HepG2 (cell line): ENCODE measurements around the gene GLUL. TPM values are rescaled to one million over a fixed set of nuclear protein-coding genes. Genes with fewer than 3 reads are reported as not detected.

ENCODE experiments used
- ATAC-seq: fragments of 200-7000 bp; cut with Tn5 transposase; 3 replicates; pipeline ENCODE4 v1.9.1; 2020; ENCODE audit warnings: mild to moderate bottlenecking, moderate library complexity
- BruUV-seq: library from RNA; stranded (reverse); fragments of 400-500 nt; replicated peaks from 2 replicates; lab custom pipeline; 2021; lab: Mats Ljungman, UMichigan
- CTCF ChIA-PET: fragments of 300-600 bp; formaldehyde crosslinking; extraction: SDS; loops from one replicate; lab custom pipeline; 2021; ENCODE audit warnings: low total read pairs, inconsistent platforms, low intra/inter-chr PET ratio; lab: Yijun Ruan, JAX
- POLR2A ChIA-PET: fragments of 350-600 bp; sonication (Branson Sonifier 250); formaldehyde crosslinking; loops from one replicate; lab custom pipeline; 2020; ENCODE audit warnings: antibody characterized with exemption, inconsistent platforms; lab: Yijun Ruan, JAX
- DNase-seq: peaks from one replicate; pipeline ENCODE4 v3.0.0-alpha.2; 2015; ENCODE audit warnings: low spot score
- FAIRE-seq: peaks from 3 replicates; lab custom pipeline; 2011; peaks lifted over from hg19 to GRCh38; lab: Jason Lieb, UNC
- H2AFZ ChIP-seq: one replicate; pipeline ENCODE4 v1.6.1; 2011; ENCODE audit warnings: low read length, inconsistent platforms
- H3K27ac ChIP-seq: fragments of 300-600 bp; 3 replicates; pipeline ENCODE4 v1.8.0; 2011; ENCODE audit warnings: mixed run types, mild to moderate bottlenecking, mixed read lengths, low read length, inconsistent platforms; ENCODE audit not compliant: insufficient read depth; ENCODE audit errors: extremely low read length
- H3K27me3 ChIP-seq, 2 experiments: fragments of 200-600 bp in 1 of 2; 2 replicates in 1 of 2; 3 replicates in 1 of 2; pipeline versions ENCODE4 v1.6.0 to v1.8.0; 2011; ENCODE audit warnings: low read length in 2 of 2, mild to moderate bottlenecking in 2 of 2, moderate library complexity in 2 of 2, inconsistent platforms in 1 of 2; ENCODE audit not compliant: insufficient read depth in 2 of 2, control insufficient read depth in 1 of 2
- H3K36me3 ChIP-seq, 2 experiments: fragments of 200-600 bp in 1 of 2; replicated peaks in 1 of 2; 2 replicates in 1 of 2; 3 replicates in 1 of 2; pipeline versions ENCODE4 v1.5.1 to v1.8.0; 2011; ENCODE audit warnings: low read length in 2 of 2, inconsistent platforms in 1 of 2; ENCODE audit not compliant: insufficient read depth in 2 of 2, control insufficient read depth in 1 of 2
- H3K4me1 ChIP-seq: 2 replicates; pipeline ENCODE4 v1.5.1; 2012; ENCODE audit warnings: low read length, inconsistent platforms; ENCODE audit not compliant: insufficient read depth
- H3K4me2 ChIP-seq: 2 replicates; pipeline ENCODE4 v1.6.0; 2011; ENCODE audit warnings: low read depth, low read length, inconsistent platforms
- H3K4me3 ChIP-seq, 3 experiments: fragments of 200-600 bp in 1 of 3; sonication (generic), shearing (Covaris generic) in 1 of 3; replicated peaks in 1 of 3; 2 replicates each; pipeline ENCODE4 v1.5.1; 2011 to 2016; ENCODE audit warnings: low read length in 3 of 3, inconsistent platforms in 2 of 3, low read depth in 2 of 3, mild to moderate bottlenecking in 2 of 3, control low read depth in 1 of 3, mixed read lengths in 1 of 3; ENCODE audit not compliant: insufficient read depth in 1 of 3
- H3K79me2 ChIP-seq: one replicate; pipeline ENCODE4 v1.6.1; 2011; ENCODE audit warnings: low read length, inconsistent platforms; ENCODE audit not compliant: insufficient read depth
- H3K9ac ChIP-seq: 2 replicates; pipeline ENCODE4 v1.6.0; 2011; ENCODE audit warnings: mild to moderate bottlenecking, low read depth, low read length, inconsistent platforms; ENCODE audit not compliant: insufficient read depth
- H3K9me3 ChIP-seq: 2 replicates; pipeline ENCODE4 v1.5.1; 2012; ENCODE audit warnings: mild to moderate bottlenecking, low read length
- H4K20me1 ChIP-seq: 2 replicates; pipeline ENCODE4 v1.6.0; 2011; ENCODE audit warnings: inconsistent platforms, mild to moderate bottlenecking, low read length, moderate library complexity; ENCODE audit not compliant: insufficient read depth
- BCL6 ChIP-seq: IDR thresholded peaks from 2 replicates; pipeline ENCODE4 v1.6.1; 2016; ENCODE audit warnings: missing genetic modification reagents, missing compliant biosample characterization
- CEBPB ChIP-seq: IDR thresholded peaks from 2 replicates; pipeline ENCODE4 v1.6.1; 2011; ENCODE audit warnings: low read depth, low read length, improper control_type of control experiment, borderline replicate concordance
- DNMT1 ChIP-seq: sonication (generic); formaldehyde crosslinking; IDR thresholded peaks from 2 replicates; pipeline ENCODE4 v1.5.1; 2020; ENCODE audit warnings: mild to moderate bottlenecking, missing genetic modification reagents
- NPAS2 ChIP-seq: sonication (generic); formaldehyde crosslinking; IDR thresholded peaks from 2 replicates; pipeline ENCODE4 v1.8.0; 2022; ENCODE audit warnings: mild to moderate bottlenecking, missing genetic modification reagents, borderline replicate concordance
- ZFP82 ChIP-seq: sonication (generic); formaldehyde crosslinking; IDR thresholded peaks from 2 replicates; pipeline ENCODE4 v1.5.1; 2020; ENCODE audit warnings: mild to moderate bottlenecking, missing genetic modification reagents, borderline replicate concordance
- ZNF546 ChIP-seq: sonication (generic); formaldehyde crosslinking; conservative IDR thresholded peaks from 2 replicates; pipeline ENCODE4 v1.8.1; 2023; ENCODE audit warnings: mild to moderate bottlenecking, missing genetic modification reagents
- WGBS: methylation state at CpG from one replicate; pipeline ENCODE4 v1.1.6; 2017; ENCODE audit warnings: low lambda C conversion rate; 5-methylcytosine and 5-hydroxymethylcytosine counted together
- in situ Hi-C: cut with HindIII; loops from 2 replicates; pipeline ENCODE4 v1.10.0; 2017; ENCODE audit warnings: low pct_unique_long_range_greater_than_20kb; ENCODE audit not compliant: extremely low pct_ligation_motif_present
- intact Hi-C: fragments of 100-400 bp; cut with micrococcal nuclease; formaldehyde crosslinking; loops from one replicate; pipeline ENCODE4 v1.10.0; 2022; ENCODE audit not compliant: unreplicated experiment
- polyA plus RNA-seq, 8 experiments: library from polyadenylated mRNA; depleted of rRNA in 3 of 8; stranded (reverse) in 7 of 8; unstranded in 1 of 8; fragments of >200 nt; fragmentation: Illumina TruSeq in 4 of 8; extraction: Trizol in 4 of 8; gene quantifications; 2 replicates each; pipeline versions ENCODE4 v1.2.1 to v1.2.3, GENCODE V29; 2011 to 2016; ENCODE audit warnings: low read depth in 4 of 8, missing spikeins in 1 of 8, mixed read lengths in 1 of 8; ENCODE audit not compliant: insufficient read depth in 1 of 8
- total RNA-seq, 5 experiments: library from RNA; depleted of rRNA; stranded (reverse); fragments of >200 nt; fragmentation: Illumina TruSeq; extraction: Trizol; gene quantifications; 2 replicates each; pipeline ENCODE4 v1.2.3, GENCODE V29; 2016; ENCODE audit warnings: low read depth in 1 of 5
- TF ChIP-seq, protein P1 (sequence below), 2 experiments: sonication (generic) in 1 of 2; formaldehyde crosslinking in 1 of 2; IDR thresholded peaks; 2 replicates each; pipeline versions ENCODE4 v1.4.0 to v1.6.1; 2016 to 2020; ENCODE audit warnings: borderline replicate concordance in 1 of 2, low read depth in 1 of 2, mild to moderate bottlenecking in 1 of 2, missing genetic modification reagents in 1 of 2
- TF ChIP-seq, protein P2 (sequence below): sonication (generic); formaldehyde crosslinking; IDR thresholded peaks from 2 replicates; pipeline ENCODE4 v1.4.0; 2020; ENCODE audit warnings: missing genetic modification reagents

The GLUL gene
- total and polyA plus RNA-seq, 2 of the 13 experiments (the other 11 are each of a cell fraction or from before 2014, with no cell fraction given), result 423 to 827 TPM

DNA sequence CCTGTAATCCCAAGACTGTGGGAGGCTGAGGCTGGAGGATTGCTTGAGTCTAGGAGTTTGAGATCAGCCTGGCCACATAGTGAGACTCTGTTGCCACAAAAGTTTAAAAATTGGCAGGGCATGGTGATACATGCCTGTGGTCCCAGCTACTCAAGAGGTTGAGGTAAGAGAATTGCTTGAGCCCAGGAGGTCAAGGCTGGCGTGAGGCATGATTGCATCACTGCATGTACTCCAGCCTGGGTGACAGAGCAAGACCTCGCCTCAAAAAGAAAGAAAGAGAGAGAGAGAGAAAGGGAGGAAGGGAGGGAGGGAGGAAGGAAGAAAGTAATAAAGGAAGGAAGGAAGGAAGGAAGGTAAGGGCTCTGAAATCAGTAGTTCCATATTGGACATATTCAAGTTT lies 25.0 kb downstream of the GLUL start:
- Histone ChIP-seq H3K79me2 (no peaks in the 10 kb centered on the region), H3K4me2 (no peak overlapping the region), H3K9ac (no peak overlapping the region), H3K27me3 (peaks cover 0 to 18% of the 10 kb centered on the region in 2 experiments; a peak in 1 of 5 replicates), H3K36me3 (no peaks in the 10 kb centered on the region), H3K4me3 (no peak overlapping the region), H3K9me3 (no peaks in the 10 kb centered on the region), H2AFZ (no peak overlapping the region), H3K27ac (no peak overlapping the region), H3K4me1 (peaks cover 11% of the 10 kb centered on the region), H4K20me1 (no peaks in the 10 kb centered on the region)
- no TSS peak for BruUV-seq
- ChIA-PET POLR2A (no interaction called here), CTCF (no interaction called here)
- WGBS, result 16% methylated on average over 2 of the region's 2 CpGs
- intact Hi-C loops (no loop called here), in situ Hi-C loops (no loop called here)
- no peak for DNase-seq
- no peak for ATAC-seq
- TF ChIP-seq CEBPB (0 out of 2 replicates have a peak, but pooled peaks have one; percentile 38), BCL6 (CRISPR knock-in tag) (no peak)
- no peak for FAIRE-seq

DNA sequence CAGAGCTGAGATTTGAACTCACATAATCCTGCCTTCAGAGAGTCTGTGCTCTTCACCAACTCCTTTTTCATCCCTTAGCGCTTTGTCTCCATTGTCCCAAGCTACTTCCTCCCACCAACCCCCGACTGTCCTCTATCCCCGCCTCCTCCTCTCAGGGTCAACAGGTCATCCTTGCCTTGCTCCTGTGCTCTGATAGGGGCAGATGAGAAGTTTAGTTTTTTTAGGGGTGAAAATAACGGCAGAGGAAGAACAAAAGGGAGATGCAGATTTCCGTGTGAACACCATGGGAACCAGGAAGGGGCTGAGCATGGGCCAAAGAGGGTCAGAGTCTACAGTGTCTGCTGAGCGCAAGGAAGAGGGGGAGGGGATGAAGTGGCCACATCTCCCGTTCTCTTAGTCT lies 31.9 kb downstream of the GLUL start:
- H2AFZ ChIP-seq, result no peak overlapping the region
- no peak overlapping the region; the same call in 1 of the 2 replicates for H3K4me2 ChIP-seq
- no peaks in the 10 kb centered on the region for H3K9me3 ChIP-seq
- BruUV-seq, result no TSS peak
- FAIRE-seq (no peak), ATAC-seq (no peak), DNase-seq (no peak)
- intact Hi-C loops (no loop called here), in situ Hi-C loops (no loop called here)
- no peak overlapping the region for H3K27ac ChIP-seq
- ChIA-PET CTCF (no interaction called here), POLR2A (no interaction called here)
- H4K20me1 ChIP-seq, result no peaks in the 10 kb centered on the region
- peaks cover 18% of the 10 kb centered on the region for H3K4me1 ChIP-seq
- H3K4me3 ChIP-seq, result no peak overlapping the region
- peaks cover 0 to 5% of the 10 kb centered on the region in 2 experiments; a peak in 2 of 5 replicates for H3K27me3 ChIP-seq
- no peaks in the 10 kb centered on the region for H3K36me3 ChIP-seq
- no peaks in the 10 kb centered on the region for H3K79me2 ChIP-seq
- H3K9ac ChIP-seq, result no peak overlapping the region
- WGBS, result 27% methylated on average over 7 of the region's 7 CpGs
- TF ChIP-seq, protein P1, sequence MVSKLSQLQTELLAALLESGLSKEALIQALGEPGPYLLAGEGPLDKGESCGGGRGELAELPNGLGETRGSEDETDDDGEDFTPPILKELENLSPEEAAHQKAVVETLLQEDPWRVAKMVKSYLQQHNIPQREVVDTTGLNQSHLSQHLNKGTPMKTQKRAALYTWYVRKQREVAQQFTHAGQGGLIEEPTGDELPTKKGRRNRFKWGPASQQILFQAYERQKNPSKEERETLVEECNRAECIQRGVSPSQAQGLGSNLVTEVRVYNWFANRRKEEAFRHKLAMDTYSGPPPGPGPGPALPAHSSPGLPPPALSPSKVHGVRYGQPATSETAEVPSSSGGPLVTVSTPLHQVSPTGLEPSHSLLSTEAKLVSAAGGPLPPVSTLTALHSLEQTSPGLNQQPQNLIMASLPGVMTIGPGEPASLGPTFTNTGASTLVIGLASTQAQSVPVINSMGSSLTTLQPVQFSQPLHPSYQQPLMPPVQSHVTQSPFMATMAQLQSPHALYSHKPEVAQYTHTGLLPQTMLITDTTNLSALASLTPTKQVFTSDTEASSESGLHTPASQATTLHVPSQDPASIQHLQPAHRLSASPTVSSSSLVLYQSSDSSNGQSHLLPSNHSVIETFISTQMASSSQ (IDR thresholded peaks at IDR 0.05; ENCODE audit: low read depth), result no peak
- TF ChIP-seq, protein P1 (CRISPR knock-in tag; IDR thresholded peaks at IDR 0.05; ENCODE audit: borderline replicate concordance), result no peak
- TF ChIP-seq DNMT1 (CRISPR knock-in tag), result no peak
- TF ChIP-seq, protein P2, sequence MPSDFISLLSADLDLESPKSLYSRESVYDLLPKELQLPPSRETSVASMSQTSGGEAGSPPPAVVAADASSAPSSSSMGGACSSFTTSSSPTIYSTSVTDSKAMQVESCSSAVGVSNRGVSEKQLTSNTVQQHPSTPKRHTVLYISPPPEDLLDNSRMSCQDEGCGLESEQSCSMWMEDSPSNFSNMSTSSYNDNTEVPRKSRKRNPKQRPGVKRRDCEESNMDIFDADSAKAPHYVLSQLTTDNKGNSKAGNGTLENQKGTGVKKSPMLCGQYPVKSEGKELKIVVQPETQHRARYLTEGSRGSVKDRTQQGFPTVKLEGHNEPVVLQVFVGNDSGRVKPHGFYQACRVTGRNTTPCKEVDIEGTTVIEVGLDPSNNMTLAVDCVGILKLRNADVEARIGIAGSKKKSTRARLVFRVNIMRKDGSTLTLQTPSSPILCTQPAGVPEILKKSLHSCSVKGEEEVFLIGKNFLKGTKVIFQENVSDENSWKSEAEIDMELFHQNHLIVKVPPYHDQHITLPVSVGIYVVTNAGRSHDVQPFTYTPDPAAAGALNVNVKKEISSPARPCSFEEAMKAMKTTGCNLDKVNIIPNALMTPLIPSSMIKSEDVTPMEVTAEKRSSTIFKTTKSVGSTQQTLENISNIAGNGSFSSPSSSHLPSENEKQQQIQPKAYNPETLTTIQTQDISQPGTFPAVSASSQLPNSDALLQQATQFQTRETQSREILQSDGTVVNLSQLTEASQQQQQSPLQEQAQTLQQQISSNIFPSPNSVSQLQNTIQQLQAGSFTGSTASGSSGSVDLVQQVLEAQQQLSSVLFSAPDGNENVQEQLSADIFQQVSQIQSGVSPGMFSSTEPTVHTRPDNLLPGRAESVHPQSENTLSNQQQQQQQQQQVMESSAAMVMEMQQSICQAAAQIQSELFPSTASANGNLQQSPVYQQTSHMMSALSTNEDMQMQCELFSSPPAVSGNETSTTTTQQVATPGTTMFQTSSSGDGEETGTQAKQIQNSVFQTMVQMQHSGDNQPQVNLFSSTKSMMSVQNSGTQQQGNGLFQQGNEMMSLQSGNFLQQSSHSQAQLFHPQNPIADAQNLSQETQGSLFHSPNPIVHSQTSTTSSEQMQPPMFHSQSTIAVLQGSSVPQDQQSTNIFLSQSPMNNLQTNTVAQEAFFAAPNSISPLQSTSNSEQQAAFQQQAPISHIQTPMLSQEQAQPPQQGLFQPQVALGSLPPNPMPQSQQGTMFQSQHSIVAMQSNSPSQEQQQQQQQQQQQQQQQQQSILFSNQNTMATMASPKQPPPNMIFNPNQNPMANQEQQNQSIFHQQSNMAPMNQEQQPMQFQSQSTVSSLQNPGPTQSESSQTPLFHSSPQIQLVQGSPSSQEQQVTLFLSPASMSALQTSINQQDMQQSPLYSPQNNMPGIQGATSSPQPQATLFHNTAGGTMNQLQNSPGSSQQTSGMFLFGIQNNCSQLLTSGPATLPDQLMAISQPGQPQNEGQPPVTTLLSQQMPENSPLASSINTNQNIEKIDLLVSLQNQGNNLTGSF (CRISPR knock-in tag), result no peak
- TF ChIP-seq NPAS2 (CRISPR knock-in tag), result no peak
- no peak for TF ChIP-seq ZNF546 (CRISPR knock-in tag)
- TF ChIP-seq ZFP82, result no peak
